Measurements from ENCODE around the gene WNT1. TPM values are rescaled to one million over a fixed set of nuclear protein-coding genes. Genes with fewer than 3 reads are reported as not detected.

Gene WNT1
- total and polyA plus RNA-seq, 2 of the 4 experiments (the other 2 are of a cell fraction) = not detected

DNA sequence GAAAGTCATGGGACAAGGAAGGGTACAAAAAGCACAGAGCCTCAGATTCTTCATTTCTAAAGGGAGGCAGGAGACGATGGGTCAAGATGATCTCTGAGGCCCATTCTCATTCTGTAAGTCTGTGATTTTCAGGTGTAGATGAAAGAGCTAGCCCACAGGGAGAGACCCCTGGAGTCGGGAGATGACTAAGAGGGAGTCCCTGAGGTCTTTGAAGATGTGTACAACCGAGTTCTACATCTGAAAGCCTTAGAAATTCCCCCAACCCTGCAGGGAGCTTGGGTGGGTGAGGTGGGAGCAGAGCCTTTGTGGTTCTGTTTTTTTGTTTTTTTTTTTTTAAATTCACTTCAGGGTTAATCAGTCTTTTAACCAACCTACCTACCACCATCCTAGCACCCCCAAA lies 9.7 kb upstream of the WNT1 start:
- no peaks in the 10 kb centered on the region for H3K79me1 ChIP-seq (ENCODE audit: low read depth in 1 of 2, low read length in 2 of 2)
- no peak overlapping the region for H4K5ac ChIP-seq (ENCODE audit: low read depth, low read length)
- ATAC-seq (ENCODE audit: low read depth) (no peak), DNase-seq (no peak)
- H2BK15ac ChIP-seq (ENCODE audit: low read depth, low read length) = no peak overlapping the region
- no peak overlapping the region for H2BK20ac ChIP-seq (ENCODE audit: low read depth, low read length)
- no peak overlapping the region for H3K23ac ChIP-seq (ENCODE audit: low read depth, low read length)
- BruUV-seq (replicated peaks) = no TSS peak
- H3K4ac ChIP-seq (ENCODE audit: low read depth, low read length) = no peak overlapping the region
- no peak overlapping the region for H3K27ac ChIP-seq (ENCODE audit: insufficient read depth, low read length)
- no peak for TF ChIP-seq RAD21 (IDR thresholded peaks at IDR 0.05; ENCODE audit: low read length)
- TF ChIP-seq CEBPB (IDR thresholded peaks at IDR 0.05; ENCODE audit: low read depth, low read length) = no peak
- no peak for TF ChIP-seq MAFK (IDR thresholded peaks at IDR 0.05; ENCODE audit: low read depth, low read length)
- TF ChIP-seq BHLHE40 (IDR thresholded peaks at IDR 0.05; ENCODE audit: low read depth, low read length) = no peak
- no peak for TF ChIP-seq MAZ (IDR thresholded peaks at IDR 0.05; ENCODE audit: borderline replicate concordance, low read depth, low read length)
- TF ChIP-seq RCOR1 (IDR thresholded peaks at IDR 0.05; ENCODE audit: insufficient replicate concordance, low read length) = no peak
- TF ChIP-seq RFX5 (IDR thresholded peaks at IDR 0.05; ENCODE audit: low read depth, low read length) = no peak
- in situ Hi-C loops (cut with MboI; ENCODE audit: low sequenced_read_pairs) = no loop called here
- no peak overlapping the region for H2BK5ac ChIP-seq (ENCODE audit: low read depth, low read length, poor library complexity, severe bottlenecking)
- no peak overlapping the region for H4K8ac ChIP-seq (ENCODE audit: low read depth in 2 of 2, low read length in 2 of 2)
- peaks cover 11% of the 10 kb centered on the region for H3K4me1 ChIP-seq (ENCODE audit: control insufficient read depth, insufficient read depth, low read length)
- ChIA-PET CTCF (interaction anchor here (1.3 to 2.7 kb wide), 2 partner anchors 9 to 20 kb away, joined by 3 to 7 read pairs; partner anchors contain the start of gene WNT1), POLR2A (ENCODE audit: unreplicated experiment) (no interaction called here)
- no peak overlapping the region for H3K4me2 ChIP-seq (ENCODE audit: low read depth, low read length)
- H3K4me3 ChIP-seq (ENCODE audit: insufficient read depth, low read depth, low read length) = no peak overlapping the region
- WGBS, 2 experiments (ENCODE audit: extremely low coverage in 2 of 2, insufficient read length in 1 of 2) = no CpG with 5 or more reads among the region's 3 CpGs
- dilution Hi-C loops (cut with HindIII; ENCODE audit: low sequenced_read_pairs, unreplicated experiment) = no loop called here
- intact Hi-C loops (cut with micrococcal nuclease) = no loop called here
- H4K20me1 ChIP-seq (ENCODE audit: insufficient read depth, low read length) = no peaks in the 10 kb centered on the region; the same call in 1 of the 2 replicates
- H3K9me3 ChIP-seq (ENCODE audit: control insufficient read depth, insufficient read depth, low read length) = no peaks in the 10 kb centered on the region
- H3K9me1 ChIP-seq (ENCODE audit: insufficient read depth, low read length) = 0 out of 2 replicates have a peak, but pooled peaks cover 4% of the 10 kb centered on the region
- H3K56ac ChIP-seq (ENCODE audit: extremely low read depth, insufficient read depth, low read length) = no peak overlapping the region
- H2AFZ ChIP-seq (replicated peaks; ENCODE audit: low read length, poor library complexity) = no peak overlapping the region
- no peaks in the 10 kb centered on the region for H3K36me3 ChIP-seq (ENCODE audit: control insufficient read depth, insufficient read depth, low read length)
- H3K14ac ChIP-seq (replicated peaks; ENCODE audit: low read depth, low read length) = no peak overlapping the region
- no peak overlapping the region for H2AK9ac ChIP-seq (replicated peaks; ENCODE audit: low read depth, low read length, poor library complexity)
- H4K91ac ChIP-seq (ENCODE audit: insufficient read depth, low read depth, low read length) = no peak overlapping the region
- H3K18ac ChIP-seq (ENCODE audit: low read depth, low read length) = no peak overlapping the region
- peaks cover 80% of the 10 kb centered on the region for H3K27me3 ChIP-seq (ENCODE audit: control insufficient read depth, insufficient read depth, low read length)
- no peak overlapping the region for H2AK5ac ChIP-seq (ENCODE audit: low read depth, low read length)
- no peak overlapping the region for H2BK120ac ChIP-seq (ENCODE audit: low read depth, low read length)
- no peak overlapping the region for H3K9ac ChIP-seq (ENCODE audit: low read depth, low read length)

Measured in IMR-90 (cell line).